Astrocyte of the cerebellum (primary cell): Measurements from ENCODE around the gene CCND3.

Experiments used
- DNase-seq: peaks from one replicate; pipeline ENCODE4 v3.0.0-alpha.2; 2011; ENCODE audit warnings: low read depth
- H3K4me3 ChIP-seq: 2 replicates; pipeline ENCODE4 v1.5.1; 2011; ENCODE audit warnings: mild to moderate bottlenecking, low read depth, low read length, moderate library complexity
- in situ Hi-C: cut with HindIII; loops from 2 replicates; pipeline ENCODE4 v1.10.0; 2017; ENCODE audit warnings: low sequenced_read_pairs
- TF ChIP-seq, protein P1 (sequence below): IDR thresholded peaks from 2 replicates; pipeline ENCODE4 v1.5.1; 2012; ENCODE audit warnings: low read length, low read depth, moderate library complexity, mild to moderate bottlenecking; ENCODE audit errors: missing control alignments

Gene CCND3

GRCh38 chr6:41972826-41973225 is 31.2 kb upstream of the CCND3 start:
- TF ChIP-seq, protein P1, sequence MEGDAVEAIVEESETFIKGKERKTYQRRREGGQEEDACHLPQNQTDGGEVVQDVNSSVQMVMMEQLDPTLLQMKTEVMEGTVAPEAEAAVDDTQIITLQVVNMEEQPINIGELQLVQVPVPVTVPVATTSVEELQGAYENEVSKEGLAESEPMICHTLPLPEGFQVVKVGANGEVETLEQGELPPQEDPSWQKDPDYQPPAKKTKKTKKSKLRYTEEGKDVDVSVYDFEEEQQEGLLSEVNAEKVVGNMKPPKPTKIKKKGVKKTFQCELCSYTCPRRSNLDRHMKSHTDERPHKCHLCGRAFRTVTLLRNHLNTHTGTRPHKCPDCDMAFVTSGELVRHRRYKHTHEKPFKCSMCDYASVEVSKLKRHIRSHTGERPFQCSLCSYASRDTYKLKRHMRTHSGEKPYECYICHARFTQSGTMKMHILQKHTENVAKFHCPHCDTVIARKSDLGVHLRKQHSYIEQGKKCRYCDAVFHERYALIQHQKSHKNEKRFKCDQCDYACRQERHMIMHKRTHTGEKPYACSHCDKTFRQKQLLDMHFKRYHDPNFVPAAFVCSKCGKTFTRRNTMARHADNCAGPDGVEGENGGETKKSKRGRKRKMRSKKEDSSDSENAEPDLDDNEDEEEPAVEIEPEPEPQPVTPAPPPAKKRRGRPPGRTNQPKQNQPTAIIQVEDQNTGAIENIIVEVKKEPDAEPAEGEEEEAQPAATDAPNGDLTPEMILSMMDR: no peak
- no peak overlapping the region for H3K4me3 ChIP-seq
- no peak for DNase-seq
- in situ Hi-C loops: no loop called here

DNA sequence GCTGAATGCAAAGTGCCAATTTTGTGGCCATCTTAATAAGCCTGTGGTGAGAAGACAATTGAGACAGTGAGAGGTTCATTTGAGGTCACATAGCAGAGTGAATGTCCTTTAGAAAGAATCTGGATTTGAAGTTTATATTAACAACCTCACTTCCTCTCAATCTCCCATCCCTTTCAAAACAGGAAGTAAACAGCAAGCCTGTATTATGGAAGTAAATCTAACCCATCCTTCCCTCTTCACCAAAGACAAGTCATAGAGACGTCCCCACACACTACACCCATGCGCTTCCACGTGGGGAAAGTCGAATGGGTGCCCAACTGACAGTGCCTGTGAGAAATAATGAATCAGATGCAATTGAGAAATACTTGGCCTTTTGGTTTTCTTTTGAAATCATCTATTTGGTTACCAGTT is 28.8 kb upstream of the CCND3 start:
- in situ Hi-C loops: no loop called here
- TF ChIP-seq, protein P1: no peak
- no peak overlapping the region for H3K4me3 ChIP-seq
- no peak for DNase-seq

- no peak overlapping the region for H3K4me3 ChIP-seq
- TF ChIP-seq, protein P1: no peak
- in situ Hi-C loops: no loop called here
- no peak for DNase-seq
These were observed 26.0 kb upstream of the CCND3 start for GRCh38 chr6:41967312-41968287.

DNA sequence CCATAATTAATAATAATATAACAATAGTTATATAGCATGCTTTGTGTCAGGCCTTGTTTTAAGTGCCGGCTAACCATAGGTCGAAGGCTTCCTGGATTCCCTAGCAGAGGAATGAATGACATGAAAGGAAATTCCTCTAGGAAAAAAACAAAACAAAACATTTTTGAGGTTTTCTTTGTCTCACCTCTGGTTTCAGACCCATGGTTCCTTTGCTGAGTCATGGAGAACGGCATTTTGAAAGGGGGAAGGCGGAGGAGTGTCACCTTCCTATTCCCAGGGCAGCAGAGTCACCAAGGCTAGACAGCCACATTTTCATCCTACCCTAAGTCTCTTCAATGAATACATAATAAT is 25.3 kb upstream of the CCND3 start:
- TF ChIP-seq, protein P1: no peak
- peak; percentile 73 for DNase-seq
- H3K4me3 ChIP-seq: no peak overlapping the region
- in situ Hi-C loops: no loop called here

- in situ Hi-C loops: no loop called here
- peak; percentile 37 for DNase-seq
- no peak overlapping the region for H3K4me3 ChIP-seq
- TF ChIP-seq, protein P1: no peak
These were observed 24.8 kb upstream of the CCND3 start for GRCh38 chr6:41966214-41966920.

GRCh38 chr6:41965429-41966213 is 24.0 kb upstream of the CCND3 start:
- DNase-seq: no peak
- in situ Hi-C loops: no loop called here
- H3K4me3 ChIP-seq: no peak overlapping the region
- TF ChIP-seq, protein P1: no peak
